Heart right ventricle (tissue), 16 donors: ENCODE measurements around the gene STK4. TPM values are rescaled to one million over a fixed set of nuclear protein-coding genes. Genes with fewer than 3 reads are reported as not detected.

Experiments
- ATAC-seq, 8 donors: fragments of 200-7000 bp; cut with Tn5 transposase; one replicate each; pipeline ENCODE4 v1.9.1; 2020; ENCODE audit warnings: mild to moderate bottlenecking in 8 of 8, moderate library complexity in 8 of 8, moderate number of reproducible peaks in 1 of 8
- DNase-seq, 2 donors: peaks; one replicate each; pipeline ENCODE4 v3.0.0-alpha.2; 2020
- H3K27ac ChIP-seq, 10 donors: fragments of 200-600 bp; sonication (generic) in 2 of 10; one replicate each; pipeline versions ENCODE4 v1.5.0 to v1.8.0; 2020 to 2022; ENCODE audit warnings: mild to moderate bottlenecking in 3 of 10
- H3K27me3 ChIP-seq, 7 donors: fragments of 200-600 bp; one replicate each; pipeline ENCODE4 v1.8.0; 2021 to 2022; ENCODE audit warnings: mild to moderate bottlenecking in 2 of 7
- H3K36me3 ChIP-seq, 9 donors: fragments of 200-600 bp; sonication (generic) in 1 of 9; one replicate each; pipeline versions ENCODE4 v1.5.0 to v1.8.0; 2020 to 2022; ENCODE audit warnings: mild to moderate bottlenecking in 2 of 9
- H3K4me1 ChIP-seq, 9 donors: fragments of 200-600 bp; sonication (generic) in 1 of 9; one replicate each; pipeline versions ENCODE4 v1.5.0 to v1.8.0; 2020 to 2022; ENCODE audit warnings: mild to moderate bottlenecking in 4 of 9
- H3K4me3 ChIP-seq, 10 donors: fragments of 200-600 bp; sonication (generic) in 2 of 10; one replicate each; pipeline versions ENCODE4 v1.5.0 to v1.8.0; 2020 to 2022; ENCODE audit warnings: mild to moderate bottlenecking in 7 of 10, moderate library complexity in 2 of 10
- H3K9me3 ChIP-seq, 11 donors: fragments of 200-600 bp in 10 of 11; sonication (generic) in 2 of 11; one replicate each; pipeline versions ENCODE4 v1.5.0 to v1.8.0; 2013 to 2022; ENCODE audit warnings: mild to moderate bottlenecking in 2 of 11, control low read depth in 1 of 11, moderate library complexity in 1 of 11
- WGBS, 2 donors: extraction: QIAGEN DNeasy Blood & Tissue Kit; methylation state at CpG; one replicate each; pipeline ENCODE4 v1.1.7; 2013; ENCODE audit warnings: inconsistent platforms in 1 of 2; 5-methylcytosine and 5-hydroxymethylcytosine counted together
- intact Hi-C, 10 donors: fragments of 100-400 bp; cut with DNase I; formaldehyde crosslinking; loops; one replicate each; pipeline versions ENCODE4 v1.11.1 to v1.14.2; 2022
- polyA plus RNA-seq, 2 donors: library from polyadenylated mRNA; stranded (reverse); fragments of 200-250 nt; gene quantifications; one replicate each; pipeline ENCODE4 v1.2.3, GENCODE V29; 2013
- total RNA-seq, 10 donors: library from RNA; stranded (reverse); fragmentation: NEBNext Ultra II Directional in 3 of 10; extraction: Animal tissue kit (Norgen Biotek cat#: 25700) in 3 of 10; gene quantifications; one replicate each; pipeline versions ENCODE4 v1.2.1 to v1.2.4, GENCODE V29; 2021 to 2023
- TF ChIP-seq, protein P1 (sequence below), 9 donors: fragments of 200-600 bp; sonication (generic) in 2 of 9; IDR thresholded peaks; one replicate each; pipeline versions ENCODE4 v1.5.0 to v1.8.0; 2021 to 2022; ENCODE audit warnings: antibody characterized with exemption in 9 of 9, mild to moderate bottlenecking in 5 of 9, moderate library complexity in 1 of 9
- donor health status: Arrhythmogenic right ventricular cardiomyopathy.
- donor health status: ischemic (EF 13 %, LVEDD 7.1; RV severe dilation, severe dysfunction).
- donor health status: healthy with polysubstance abuse.
- donor health status: DM: no; HTN: yes; CAD: no.
- donor health status: DM: no; HTN: no; CAD: no.
- donor health status: ischemic (EF 25% LVEDD 6.9; RV normal size, moderate dysfunction).
- donor health status: ischemic (EF 25% LVEDD 5.7; RV mildly dilated, moderate dysfunction).
- donor health status: healthy.
- donor health status: DM: yes; HTN: yes; CAD: no.
- donor health status: Ischemic cardiomyopathy.
- donor health status: ischemic (EF 35%, LVEDD 5.7; RV mildly dilated, moderate dysfunction).
- donor health status: nonischemic (EF 11% LVEDD 7.7; RV severe dilation, severe dysfunction).
- donor health status: DM: yes; HTN: yes; CAD: no.
- donor health status: PGD.
- donor health status: ischemic (EF 29% LVEDD 5.4; RV normal size, mild dysfunction).
- donor health status: nonischemic (EF 23%, LVEDD 6.1; RV moderate dilation, normal function).

Gene STK4
- total and polyA plus RNA-seq, 12 donors, result 3.7 to 18.1 (median 8.1) TPM

GRCh38 chr20:44997171-44997570 is 30.9 kb downstream of the STK4 start:
- WGBS, 2 donors, result 97% methylated on average over 6 of the region's 6 CpGs
- ATAC-seq, result no peak
- H3K27me3 ChIP-seq, result no peaks in the 10 kb centered on the region
- peaks cover 0 to 21% (median 6%) of the 10 kb centered on the region in 9 donors for H3K4me1 ChIP-seq
- no peak overlapping the region for H3K4me3 ChIP-seq
- intact Hi-C loops, result no loop called here
- no peak overlapping the region for H3K27ac ChIP-seq
- DNase-seq, result no peak
- TF ChIP-seq, protein P1, sequence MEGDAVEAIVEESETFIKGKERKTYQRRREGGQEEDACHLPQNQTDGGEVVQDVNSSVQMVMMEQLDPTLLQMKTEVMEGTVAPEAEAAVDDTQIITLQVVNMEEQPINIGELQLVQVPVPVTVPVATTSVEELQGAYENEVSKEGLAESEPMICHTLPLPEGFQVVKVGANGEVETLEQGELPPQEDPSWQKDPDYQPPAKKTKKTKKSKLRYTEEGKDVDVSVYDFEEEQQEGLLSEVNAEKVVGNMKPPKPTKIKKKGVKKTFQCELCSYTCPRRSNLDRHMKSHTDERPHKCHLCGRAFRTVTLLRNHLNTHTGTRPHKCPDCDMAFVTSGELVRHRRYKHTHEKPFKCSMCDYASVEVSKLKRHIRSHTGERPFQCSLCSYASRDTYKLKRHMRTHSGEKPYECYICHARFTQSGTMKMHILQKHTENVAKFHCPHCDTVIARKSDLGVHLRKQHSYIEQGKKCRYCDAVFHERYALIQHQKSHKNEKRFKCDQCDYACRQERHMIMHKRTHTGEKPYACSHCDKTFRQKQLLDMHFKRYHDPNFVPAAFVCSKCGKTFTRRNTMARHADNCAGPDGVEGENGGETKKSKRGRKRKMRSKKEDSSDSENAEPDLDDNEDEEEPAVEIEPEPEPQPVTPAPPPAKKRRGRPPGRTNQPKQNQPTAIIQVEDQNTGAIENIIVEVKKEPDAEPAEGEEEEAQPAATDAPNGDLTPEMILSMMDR (IDR thresholded peaks at IDR 0.05), result no peak
- peaks cover 0 to 75% (median 23%) of the 10 kb centered on the region in 9 donors for H3K36me3 ChIP-seq
- no peaks in the 10 kb centered on the region for H3K9me3 ChIP-seq

- Histone ChIP-seq H3K27me3 (no peaks in the 10 kb centered on the region), H3K4me1 (peaks cover 0 to 20% (median 6%) of the 10 kb centered on the region in 9 donors), H3K4me3 (no peak overlapping the region), H3K36me3 (peaks cover 0 to 78% (median 23%) of the 10 kb centered on the region in 9 donors), H3K9me3 (no peaks in the 10 kb centered on the region), H3K27ac (no peak overlapping the region)
- intact Hi-C loops, result no loop called here
- TF ChIP-seq, protein P1 (IDR thresholded peaks at IDR 0.05), result no peak
- WGBS, 2 donors, result 95% methylated on average over 5 of the region's 5 CpGs
- ATAC-seq (no peak), DNase-seq (no peak)
Observed at GRCh38 chr20:44997668-44998067, 31.4 kb downstream of the STK4 start.

DNA sequence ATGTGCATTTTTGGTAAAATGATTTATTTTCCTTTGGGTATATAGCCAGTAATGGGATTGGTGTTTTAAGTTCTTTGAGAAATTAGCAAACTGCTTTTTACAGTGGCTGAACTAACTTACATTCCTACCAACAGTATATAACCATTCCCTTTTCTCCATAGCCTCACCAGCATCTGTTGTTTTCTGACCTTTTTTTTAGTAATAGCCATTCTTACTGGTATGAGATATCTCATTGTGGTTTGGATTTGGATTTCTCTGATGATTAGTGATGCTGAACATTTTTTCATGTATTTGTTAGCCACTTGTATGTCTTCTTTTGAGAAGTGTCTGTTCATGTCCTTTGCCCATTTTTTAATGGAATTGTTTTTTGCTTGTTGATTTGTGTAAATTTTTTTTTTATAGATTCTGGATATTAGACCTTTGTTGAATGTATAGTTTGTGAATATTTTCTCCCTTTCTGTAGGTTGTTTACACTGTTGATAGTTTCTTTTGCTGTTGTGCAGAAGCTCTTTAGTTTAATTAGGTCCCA is 42.3 kb downstream of the STK4 start:
- H3K4me1 ChIP-seq, result peaks cover 0 to 10% (median 0%) of the 10 kb centered on the region in 9 donors
- DNase-seq (no peak), ATAC-seq (no peak)
- peaks cover 0 to 84% (median 16%) of the 10 kb centered on the region in 9 donors for H3K36me3 ChIP-seq
- TF ChIP-seq, protein P1 (IDR thresholded peaks at IDR 0.05), result no peak
- H3K9me3 ChIP-seq, result no peaks in the 10 kb centered on the region
- H3K4me3 ChIP-seq, result no peak overlapping the region
- no peaks in the 10 kb centered on the region for H3K27me3 ChIP-seq
- intact Hi-C loops, result loop anchor here in 1 of 10 donors (10.0 kb wide), 1 partner anchor 286 kb away; no protein-coding TSS in a partner anchor
- no peak overlapping the region for H3K27ac ChIP-seq

- H3K4me1 ChIP-seq, result peaks cover 0 to 20% (median 11%) of the 10 kb centered on the region in 9 donors
- H3K4me3 ChIP-seq, result no peak overlapping the region
- peaks cover 0 to 86% (median 10%) of the 10 kb centered on the region in 9 donors for H3K36me3 ChIP-seq
- H3K27me3 ChIP-seq, result no peaks in the 10 kb centered on the region
- ATAC-seq (no peak), DNase-seq (no peak)
- H3K9me3 ChIP-seq, result no peaks in the 10 kb centered on the region
- no peak overlapping the region for H3K27ac ChIP-seq
- TF ChIP-seq, protein P1 (IDR thresholded peaks at IDR 0.05), result no peak
- intact Hi-C loops, result loop anchor here in 6 of 10 donors (2.0 to 5.0 kb wide), 7 partner anchors 37 to 282 kb away; no protein-coding TSS in a partner anchor
Observed at GRCh38 chr20:45010399-45010828, 44.1 kb downstream of the STK4 start.
